NCI-H82 (cell line): Measurements from ENCODE around the gene CACNA2D3.

Experiments used
- DNase-seq: peaks from one replicate; lab custom pipeline; 2025; lab: John Stamatoyannopoulos, UW

Gene CACNA2D3

GRCh38 chr3:54341811-54342210, 219.5 kb downstream of the CACNA2D3 start:
- DNase-seq: no peak

DNA sequence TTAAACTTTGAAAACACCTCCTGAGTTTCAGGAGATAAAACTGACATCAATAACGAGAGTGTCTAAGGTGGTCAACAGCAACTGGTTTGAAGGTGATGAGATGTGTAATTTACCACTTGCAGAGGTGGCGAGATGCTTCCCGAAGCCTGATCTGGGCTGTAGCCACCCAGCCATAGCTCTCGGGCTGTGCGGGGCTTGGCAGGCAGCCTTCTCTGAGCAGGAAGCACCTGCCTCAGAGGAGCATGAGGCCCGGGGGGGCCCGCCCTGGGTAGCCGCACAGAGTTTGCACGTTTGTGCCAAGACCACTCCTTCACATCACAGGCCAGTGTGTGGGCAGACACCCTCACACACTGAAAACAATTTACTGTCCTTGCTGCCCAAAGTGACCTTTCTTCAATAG, 220.3 kb downstream of the CACNA2D3 start:
- no peak for DNase-seq

DNA sequence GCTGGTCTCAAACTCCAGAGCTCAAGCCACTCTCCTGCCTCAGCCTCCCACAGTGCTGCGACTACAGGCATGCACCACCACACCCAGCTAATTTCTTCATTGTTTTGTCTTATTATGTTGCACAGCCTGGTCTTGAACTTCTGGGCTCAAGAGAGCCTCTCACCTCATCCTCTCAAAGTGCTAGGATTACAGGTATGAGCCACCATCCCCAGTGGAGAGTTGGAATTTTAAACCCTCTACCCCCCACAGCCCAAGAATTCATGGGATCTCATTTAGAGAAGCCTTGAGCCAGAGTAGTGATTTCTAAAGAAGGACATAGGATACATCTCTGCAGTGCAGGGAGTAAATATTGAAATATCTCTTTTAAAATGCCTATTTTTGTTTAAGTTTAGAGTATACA, 221.1 kb downstream of the CACNA2D3 start:
- DNase-seq: no peak

DNA sequence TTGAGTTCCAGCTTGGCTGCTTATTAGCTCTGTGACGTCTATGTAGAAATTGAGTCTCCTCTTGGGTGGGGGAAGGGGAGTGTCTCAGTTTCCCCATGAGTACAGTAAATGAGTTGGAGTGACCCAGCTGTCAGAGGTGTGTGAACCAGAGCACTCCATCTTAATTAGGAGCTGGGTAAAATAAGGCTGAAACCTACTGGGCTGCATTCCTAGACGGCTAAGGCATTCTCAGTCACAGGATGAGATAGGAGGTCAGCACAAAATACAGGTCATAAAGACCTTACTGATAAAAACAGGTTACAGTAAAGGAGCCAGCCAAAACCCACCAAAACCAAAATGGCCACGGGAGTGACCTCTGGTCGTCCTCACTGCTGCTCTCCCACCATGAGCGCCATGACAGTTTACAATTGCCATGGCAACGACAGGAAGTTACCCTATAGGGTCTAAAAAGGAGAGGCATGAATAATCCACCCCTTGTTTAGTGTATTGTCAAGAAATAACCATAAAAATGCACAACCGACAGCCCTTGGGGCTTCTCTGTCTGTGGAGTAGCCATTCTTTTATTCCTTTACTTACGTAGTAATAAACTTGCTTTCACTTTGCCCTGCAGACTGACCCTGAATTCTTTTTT, 222.4 kb downstream of the CACNA2D3 start:
- DNase-seq: no peak

DNA sequence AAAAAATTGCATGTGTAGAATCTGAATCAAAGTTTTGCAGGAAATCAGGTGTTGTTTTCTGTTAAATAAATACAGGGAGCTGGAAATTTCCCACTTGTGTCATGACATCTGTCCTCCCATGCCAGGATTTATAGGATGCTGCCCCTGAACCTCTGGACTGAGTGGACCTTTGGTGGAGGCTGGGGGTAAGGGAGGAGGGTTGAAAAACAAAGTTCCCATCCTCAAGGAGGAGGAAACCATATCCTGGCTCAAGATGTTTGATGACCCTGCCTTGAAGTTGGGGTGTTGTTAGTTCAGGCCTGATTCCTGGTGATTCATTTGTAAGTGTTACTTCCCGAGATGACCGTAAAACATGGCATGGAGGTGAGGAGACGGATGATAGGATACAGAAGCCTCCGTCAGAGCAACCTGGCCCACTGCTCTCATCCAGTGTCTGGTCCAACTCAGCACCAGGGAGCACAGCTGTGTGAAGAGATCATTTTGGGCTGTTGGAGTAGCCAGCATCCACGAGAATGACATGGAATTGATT, 223.6 kb downstream of the CACNA2D3 start:
- DNase-seq: no peak

DNA sequence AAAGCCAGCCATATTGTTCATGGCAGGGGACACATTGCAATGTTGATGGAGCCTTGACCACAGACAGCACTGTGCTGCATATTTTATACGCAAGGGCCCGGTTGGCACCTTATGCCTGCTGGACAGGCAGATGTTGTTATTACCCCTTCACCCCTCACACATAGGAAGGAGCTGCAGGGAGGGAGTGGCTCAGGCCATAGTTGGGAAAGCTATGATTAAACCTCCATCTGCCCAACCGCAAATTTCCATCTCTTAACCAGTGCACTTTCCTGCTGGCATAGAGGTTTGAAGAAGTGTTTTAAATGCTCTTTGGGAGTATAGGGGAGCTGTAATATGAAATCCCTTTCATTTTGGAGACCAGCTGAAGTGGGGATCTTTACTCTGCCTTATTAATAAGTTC, 224.7 kb downstream of the CACNA2D3 start:
- DNase-seq: peak; percentile 0

GRCh38 chr3:54347933-54348332, 225.6 kb downstream of the CACNA2D3 start:
- DNase-seq: peak; percentile 4

- peak; percentile 74 for DNase-seq
Measured at GRCh38 chr3:54349231-54349652, 226.9 kb downstream of the CACNA2D3 start.

GRCh38 chr3:54349691-54350090, 227.3 kb downstream of the CACNA2D3 start:
- peak; percentile 65 for DNase-seq

GRCh38 chr3:54353546-54353945, 231.2 kb downstream of the CACNA2D3 start:
- peak; percentile 2 for DNase-seq

DNA sequence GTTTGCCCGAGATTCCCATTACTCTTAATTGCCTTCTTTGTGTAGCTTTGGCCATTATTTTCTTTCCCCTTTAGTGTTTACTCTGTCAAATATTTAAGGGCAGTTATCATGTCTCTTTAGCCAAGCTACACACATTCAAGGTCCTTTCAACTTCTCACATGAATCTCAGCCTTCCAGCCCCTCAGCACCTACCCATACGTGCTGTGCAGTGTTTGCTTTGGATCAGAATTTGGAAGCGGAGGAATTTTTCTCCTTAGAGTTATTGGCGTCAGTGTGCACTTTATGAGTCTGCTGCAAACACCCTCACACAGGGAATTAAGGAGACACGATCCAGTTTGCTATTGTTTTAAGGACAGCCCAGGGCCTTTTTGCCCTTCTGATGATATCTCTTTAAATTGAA, 231.6 kb downstream of the CACNA2D3 start:
- DNase-seq: no peak

GRCh38 chr3:54355800-54356199, 233.4 kb downstream of the CACNA2D3 start:
- no peak for DNase-seq

GRCh38 chr3:54356261-54357045, 234.1 kb downstream of the CACNA2D3 start:
- no peak for DNase-seq

GRCh38 chr3:54357301-54357700, 234.9 kb downstream of the CACNA2D3 start:
- DNase-seq: no peak

DNA sequence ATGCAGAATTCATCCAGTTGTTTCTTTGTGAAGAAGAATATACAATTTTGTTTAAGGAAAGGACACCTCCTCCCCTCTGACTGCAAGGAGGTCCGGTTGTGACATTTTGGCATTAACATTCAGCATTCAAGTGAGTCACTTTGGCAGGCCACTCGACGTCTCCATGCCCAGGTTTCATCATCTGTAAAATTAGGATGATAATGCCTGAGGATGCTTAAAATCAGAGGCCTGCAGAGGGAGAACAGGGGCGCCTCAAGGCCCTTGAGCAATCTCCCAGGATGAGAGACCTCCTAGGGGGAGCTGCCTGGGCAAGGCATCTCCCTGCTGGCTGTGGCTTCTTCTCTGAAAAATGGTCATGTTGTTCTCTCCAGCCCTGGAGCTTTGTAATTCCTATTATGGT, 236.0 kb downstream of the CACNA2D3 start:
- DNase-seq: no peak

DNA sequence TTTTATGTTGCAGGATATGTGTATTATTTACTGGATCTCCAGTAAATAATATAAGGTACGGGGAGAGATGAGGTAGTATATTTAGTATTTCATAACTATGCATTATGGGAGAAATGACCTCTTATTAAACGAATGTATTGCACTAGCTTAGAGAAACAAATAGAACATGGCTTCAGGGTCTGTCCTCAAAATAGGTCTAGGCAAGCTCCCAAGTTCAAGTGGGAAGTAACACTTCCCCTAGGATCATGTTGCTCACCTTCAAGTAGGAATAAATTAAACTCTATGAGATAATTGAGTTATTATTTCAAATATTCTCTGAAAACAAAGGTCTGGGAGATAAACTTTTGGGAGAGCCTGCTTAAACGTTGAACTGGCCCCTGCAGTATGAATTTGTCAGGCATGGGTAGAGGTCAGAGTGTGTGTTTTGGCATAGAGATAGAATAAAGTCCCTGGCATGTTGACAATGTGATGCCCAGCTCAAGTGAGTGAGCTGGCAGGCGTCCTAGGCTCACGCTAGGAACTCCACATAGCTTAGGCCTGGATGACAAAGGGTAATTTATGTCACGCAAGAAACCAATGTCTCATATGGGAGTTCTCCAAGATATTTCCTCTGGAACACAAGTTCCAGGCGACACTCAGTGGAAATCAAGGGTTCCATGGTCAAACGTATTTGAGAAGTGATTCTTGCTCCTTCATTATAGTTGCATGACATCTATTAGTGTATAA, 236.8 kb downstream of the CACNA2D3 start:
- no peak for DNase-seq

GRCh38 chr3:54360320-54360719, 238.0 kb downstream of the CACNA2D3 start:
- DNase-seq: no peak

DNA sequence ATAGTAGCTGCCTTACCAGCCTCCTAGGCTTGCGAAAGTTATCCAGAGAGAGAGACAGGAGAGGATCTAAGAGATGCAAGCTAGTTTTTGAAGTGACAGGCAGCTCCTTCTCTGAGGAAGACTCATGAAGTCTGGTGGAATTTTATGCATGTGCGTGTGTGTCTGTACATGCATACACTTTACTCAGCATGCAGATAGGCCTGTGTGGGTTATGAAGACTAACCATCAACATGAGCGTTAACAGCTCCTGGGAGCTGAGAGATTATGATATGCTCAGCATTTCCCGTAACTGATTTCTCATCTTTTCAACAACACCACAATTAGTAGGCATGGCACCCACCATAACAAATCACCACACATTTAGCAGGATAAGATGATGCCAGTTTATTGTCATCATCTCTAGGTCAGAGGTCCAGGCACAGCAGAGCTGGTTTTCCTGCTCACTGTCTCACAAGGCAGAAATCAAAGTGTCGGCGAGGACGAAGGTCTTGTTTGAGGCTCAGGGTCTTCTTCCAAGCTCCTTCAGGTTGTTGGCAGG, 239.5 kb downstream of the CACNA2D3 start:
- DNase-seq: no peak

GRCh38 chr3:54366007-54366750, 243.8 kb downstream of the CACNA2D3 start:
- no peak for DNase-seq

GRCh38 chr3:54366839-54367238, 244.5 kb downstream of the CACNA2D3 start:
- DNase-seq: peak; percentile 3

DNA sequence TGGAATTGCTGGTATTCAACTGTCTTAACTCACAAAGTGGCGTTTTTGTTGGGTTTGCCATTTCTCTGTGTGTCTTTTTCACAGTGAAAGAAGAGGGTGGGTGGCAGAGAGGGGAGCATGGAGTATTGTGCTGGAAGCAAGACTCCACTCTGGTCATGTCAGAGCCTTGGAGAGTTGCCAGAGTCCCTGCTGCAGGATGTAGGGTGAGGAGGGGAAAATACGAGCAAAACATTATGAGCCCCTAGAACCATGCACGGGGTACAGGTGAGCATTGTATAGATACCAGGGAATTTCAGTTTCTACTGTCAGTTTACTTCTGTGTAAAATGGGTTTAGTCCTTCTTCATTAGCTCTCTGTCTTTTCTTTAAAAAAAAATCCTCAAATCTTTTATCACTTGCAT, 249.9 kb downstream of the CACNA2D3 start:
- no peak for DNase-seq
